Measurements from ENCODE around the gene OR2V2. TPM values are rescaled to one million over a fixed set of nuclear protein-coding genes. Genes with fewer than 3 reads are reported as not detected.
A peak's percentile ranks its signal among the peaks of the same experiment; 100 is the strongest.
"Not testable (repeated sequence)": the region's sequence is repeated elsewhere in the genome, so short reads cannot be mapped to it uniquely, and the experiment has no call there.

OR2V2 gene
- total RNA-seq, 1 donor from 2014 or later = not detected

DNA sequence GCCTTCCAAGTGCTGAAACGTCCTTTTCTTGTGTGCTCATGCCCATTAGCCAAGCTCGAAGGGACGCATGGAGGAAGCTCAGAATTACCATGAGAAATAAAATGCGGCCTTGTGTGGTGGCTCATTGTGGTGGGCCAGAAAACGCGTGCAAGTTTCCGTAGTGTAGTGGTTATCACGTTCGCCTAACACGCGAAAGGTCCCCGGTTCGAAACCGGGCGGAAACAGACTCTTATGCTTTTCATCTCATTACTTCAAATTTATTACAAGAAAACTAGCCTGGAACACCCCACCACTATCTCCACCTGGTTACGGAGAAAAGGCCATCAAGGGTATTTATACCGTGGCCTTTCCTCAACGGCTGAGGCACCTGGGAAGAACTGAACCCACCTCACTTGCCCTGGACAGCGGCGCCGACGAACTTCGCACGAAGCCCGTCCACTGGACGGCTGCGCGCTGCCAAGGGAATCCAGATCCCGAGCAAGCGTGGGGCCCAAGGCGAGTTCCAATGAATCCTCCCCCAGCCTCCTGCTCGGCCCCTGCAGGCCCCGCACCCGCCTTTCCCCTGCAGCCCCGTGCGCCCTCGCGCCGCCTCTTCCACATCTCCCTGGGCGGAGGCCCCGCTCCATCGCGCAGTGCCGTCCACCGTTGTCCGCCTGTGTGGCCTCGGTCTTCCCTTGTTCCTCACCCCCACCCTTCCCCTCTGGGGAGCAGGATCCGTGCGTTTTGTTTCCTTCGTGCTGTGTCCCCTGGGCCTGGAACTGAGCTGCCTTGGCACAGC, 22.3 kb downstream of the OR2V2 start:
- Mint-ChIP-seq H3K4me3 (peak overlapping the region; percentile 61), H3K27ac (peak overlapping the region; percentile 79), H3K4me1 (ENCODE audit: low read depth) (peaks cover 70% of the 10 kb centered on the region), H3K27me3 (ENCODE audit: insufficient read depth) (peaks cover 55% of the 10 kb centered on the region)
- DNase-seq (ENCODE audit: low spot score) = peak; percentile 55
- not testable (repeated sequence) for H3K9me3 Mint-ChIP-seq; H3K36me3 Mint-ChIP-seq (ENCODE audit: low read depth)
- intact Hi-C loops (cut with micrococcal nuclease) = loop anchor here (5.0 kb wide), 3 partner anchors 52 to 117 kb away; no protein-coding TSS in a partner anchor

DNA sequence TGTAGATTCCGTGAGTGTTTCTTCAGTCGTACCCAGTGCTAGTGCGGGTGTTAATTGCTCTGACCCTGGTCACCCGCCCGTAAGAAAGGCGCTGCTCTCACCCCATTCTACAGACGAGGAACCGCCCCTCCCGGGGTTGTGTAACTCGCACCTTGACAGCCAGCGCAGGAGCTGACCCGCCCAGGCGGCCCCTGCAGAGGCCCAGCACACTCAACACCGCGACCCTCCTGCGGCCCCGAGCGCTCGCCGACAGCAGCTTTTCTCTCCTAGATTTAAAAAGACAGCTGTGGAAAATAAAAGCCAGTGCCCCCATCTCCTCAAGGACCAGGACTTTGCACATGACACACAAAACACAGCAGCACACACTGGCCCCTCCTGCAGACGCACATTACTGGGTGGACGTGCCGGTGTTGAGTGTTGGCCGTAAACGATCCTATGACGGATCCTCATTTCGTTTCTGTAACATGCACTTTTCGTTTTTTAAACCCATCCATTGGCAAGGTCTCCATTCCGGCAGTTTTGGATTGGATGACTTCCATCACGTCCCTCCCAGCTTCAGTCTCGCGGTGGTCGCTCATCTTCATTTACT, 22.9 kb downstream of the OR2V2 start:
- Mint-ChIP-seq H3K4me3 (peak overlapping the region; percentile 61), H3K27ac (peak overlapping the region; percentile 79), H3K9me3 (no peaks in the 10 kb centered on the region), H3K36me3 (ENCODE audit: low read depth) (no peaks in the 10 kb centered on the region), H3K27me3 (ENCODE audit: insufficient read depth) (peaks cover 57% of the 10 kb centered on the region), H3K4me1 (ENCODE audit: low read depth) (peaks cover 69% of the 10 kb centered on the region)
- intact Hi-C loops (cut with micrococcal nuclease) = loop anchor here (5.0 kb wide), 2 partner anchors 53 to 73 kb away; no protein-coding TSS in a partner anchor
- no peak for DNase-seq (ENCODE audit: low spot score)

DNA sequence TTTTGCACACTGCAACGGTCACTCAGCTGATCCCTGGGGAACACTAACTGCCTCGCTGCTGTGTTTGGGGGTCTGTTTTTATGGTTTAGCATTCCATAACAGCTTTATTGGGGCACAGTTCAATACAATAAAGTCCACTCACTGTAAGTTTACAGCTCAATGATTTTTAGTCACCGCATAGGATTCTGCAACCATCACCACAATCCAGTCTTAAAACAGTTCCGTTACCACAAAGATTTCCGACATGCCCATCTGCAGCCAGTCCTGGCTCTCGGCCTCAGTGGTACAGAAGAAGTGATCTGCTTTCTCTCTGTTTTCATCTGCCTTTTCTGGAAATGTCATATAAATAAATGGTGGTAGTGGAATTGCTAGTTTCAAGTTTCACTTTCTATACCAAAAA, 23.6 kb downstream of the OR2V2 start:
- Mint-ChIP-seq H3K4me3 (peak overlapping the region; percentile 24), H3K27ac (no peak overlapping the region), H3K36me3 (ENCODE audit: low read depth) (no peaks in the 10 kb centered on the region), H3K27me3 (ENCODE audit: insufficient read depth) (peaks cover 60% of the 10 kb centered on the region), H3K4me1 (ENCODE audit: low read depth) (peaks cover 62% of the 10 kb centered on the region), H3K9me3 (no peaks in the 10 kb centered on the region)
- DNase-seq (ENCODE audit: low spot score) = no peak
- intact Hi-C loops (cut with micrococcal nuclease) = loop anchor here (5.0 kb wide), 2 partner anchors 54 to 74 kb away; no protein-coding TSS in a partner anchor

DNA sequence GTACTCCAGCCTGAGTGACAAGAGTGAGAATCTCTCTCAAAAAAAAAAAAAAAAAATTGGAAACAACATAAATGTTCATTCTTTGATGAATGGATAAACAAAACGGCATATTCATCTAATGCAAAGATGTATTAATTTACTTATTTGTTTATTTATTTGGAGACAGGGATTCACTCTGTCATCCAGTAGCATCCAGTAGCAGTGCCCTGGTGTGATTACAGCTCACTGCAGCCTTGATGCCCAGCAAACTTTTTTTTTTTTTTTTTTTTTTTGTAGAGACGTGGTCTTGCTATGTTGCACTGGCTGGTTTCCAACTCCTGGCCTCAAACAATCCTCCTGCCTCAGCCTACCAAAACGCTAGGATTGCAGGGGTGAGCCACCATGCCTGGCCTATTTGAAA, 24.4 kb downstream of the OR2V2 start:
- intact Hi-C loops (cut with micrococcal nuclease) = loop anchor here (2.0 to 5.0 kb wide), 4 partner anchors 17 to 74 kb away; no protein-coding TSS in a partner anchor
- Mint-ChIP-seq H3K4me1 (ENCODE audit: low read depth) (peaks cover 58% of the 10 kb centered on the region), H3K9me3 (no peaks in the 10 kb centered on the region), H3K27me3 (ENCODE audit: insufficient read depth) (peaks cover 54% of the 10 kb centered on the region), H3K4me3 (no peak overlapping the region), H3K27ac (no peak overlapping the region), H3K36me3 (ENCODE audit: low read depth) (no peaks in the 10 kb centered on the region)
- no peak for DNase-seq (ENCODE audit: low spot score)

DNA sequence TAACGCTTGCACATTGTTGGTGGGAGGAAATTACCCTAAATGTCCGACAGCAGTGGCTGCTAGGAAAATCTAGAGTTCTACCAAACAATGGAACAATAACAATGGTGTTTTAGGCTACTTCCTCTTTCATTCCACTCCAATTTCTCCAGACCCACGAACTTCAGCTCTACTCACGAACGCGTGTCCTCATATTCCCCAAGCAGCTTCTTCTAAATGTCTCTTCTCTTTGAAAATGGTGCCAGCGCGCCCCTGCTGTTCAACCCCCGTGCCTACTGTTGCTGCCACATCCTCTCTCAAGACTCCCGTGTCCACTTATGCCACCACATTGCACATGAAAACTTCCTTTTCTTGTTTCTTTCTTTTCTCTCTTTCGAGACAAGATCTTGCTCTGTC, 25.6 kb downstream of the OR2V2 start:
- H3K27me3 Mint-ChIP-seq (ENCODE audit: insufficient read depth) = peaks cover 46% of the 10 kb centered on the region

DNA sequence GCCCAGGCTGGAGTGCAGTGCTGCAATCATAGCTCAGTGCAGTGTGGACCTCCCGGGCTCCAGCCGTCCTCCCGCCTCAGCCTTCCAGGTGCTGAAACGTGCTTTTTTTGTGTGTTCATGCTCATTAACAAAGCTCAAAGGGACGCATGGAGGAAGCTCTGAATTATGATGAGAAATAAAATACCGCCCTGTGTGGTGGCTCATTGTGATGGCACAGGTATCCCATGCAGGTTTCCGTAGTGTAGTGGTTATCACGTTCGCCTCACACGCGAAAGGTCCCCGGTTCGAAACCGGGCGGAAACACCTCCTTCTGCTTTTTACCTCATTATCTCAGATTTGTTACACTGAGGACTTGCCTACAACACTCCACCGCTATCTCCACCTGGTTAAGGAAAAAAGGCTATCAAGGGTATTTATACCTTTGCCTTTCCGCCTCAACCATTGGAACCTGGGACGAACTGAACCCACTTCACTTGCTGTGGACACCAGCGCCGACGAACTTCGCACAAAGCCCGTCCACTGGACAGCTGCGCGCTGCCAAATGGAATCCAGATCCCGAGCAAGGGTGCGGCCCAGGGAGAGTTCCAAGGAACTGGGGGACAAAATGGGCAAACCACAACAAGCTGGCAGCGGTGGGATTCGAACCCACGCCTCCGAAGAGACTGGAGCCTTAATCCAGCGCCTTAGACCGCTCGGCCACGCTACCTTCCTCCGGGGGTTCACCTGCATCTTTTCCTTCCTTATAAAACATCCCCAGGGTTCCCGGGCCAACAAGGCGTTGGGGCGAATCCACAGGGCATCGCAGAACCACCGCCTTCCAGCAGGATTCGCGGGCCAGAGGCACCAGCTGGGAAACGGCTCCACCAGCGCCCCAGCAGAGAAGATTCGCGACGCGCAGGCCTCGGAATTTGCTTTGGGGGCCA, 26.3 kb downstream of the OR2V2 start:
- Mint-ChIP-seq H3K27me3 (ENCODE audit: insufficient read depth) (peaks cover 42% of the 10 kb centered on the region), H3K4me1 (ENCODE audit: low read depth) (peaks cover 40% of the 10 kb centered on the region), H3K4me3 (peak overlapping the region; percentile 86), H3K36me3 (ENCODE audit: low read depth) (no peaks in the 10 kb centered on the region), H3K27ac (peak overlapping the region; percentile 87), H3K9me3 (no peaks in the 10 kb centered on the region)
- intact Hi-C loops (cut with micrococcal nuclease) = loop anchor here (1.0 to 5.0 kb wide), 7 partner anchors 11 to 76 kb away; no protein-coding TSS in a partner anchor
- peak; percentile 44 for DNase-seq (ENCODE audit: low spot score)

More for the DNA sequence above, 25.6 kb downstream of the OR2V2 start:
- H3K36me3 Mint-ChIP-seq (ENCODE audit: low read depth) = no peaks in the 10 kb centered on the region
- intact Hi-C loops (cut with micrococcal nuclease) = loop anchor here (1.0 to 5.0 kb wide), 7 partner anchors 11 to 76 kb away; no protein-coding TSS in a partner anchor
- H3K4me3 Mint-ChIP-seq = peak overlapping the region; percentile 86
- peak overlapping the region; percentile 87 for H3K27ac Mint-ChIP-seq
- H3K9me3 Mint-ChIP-seq = no peaks in the 10 kb centered on the region
- DNase-seq (ENCODE audit: low spot score) = no peak
- peaks cover 45% of the 10 kb centered on the region for H3K4me1 Mint-ChIP-seq (ENCODE audit: low read depth)

DNA sequence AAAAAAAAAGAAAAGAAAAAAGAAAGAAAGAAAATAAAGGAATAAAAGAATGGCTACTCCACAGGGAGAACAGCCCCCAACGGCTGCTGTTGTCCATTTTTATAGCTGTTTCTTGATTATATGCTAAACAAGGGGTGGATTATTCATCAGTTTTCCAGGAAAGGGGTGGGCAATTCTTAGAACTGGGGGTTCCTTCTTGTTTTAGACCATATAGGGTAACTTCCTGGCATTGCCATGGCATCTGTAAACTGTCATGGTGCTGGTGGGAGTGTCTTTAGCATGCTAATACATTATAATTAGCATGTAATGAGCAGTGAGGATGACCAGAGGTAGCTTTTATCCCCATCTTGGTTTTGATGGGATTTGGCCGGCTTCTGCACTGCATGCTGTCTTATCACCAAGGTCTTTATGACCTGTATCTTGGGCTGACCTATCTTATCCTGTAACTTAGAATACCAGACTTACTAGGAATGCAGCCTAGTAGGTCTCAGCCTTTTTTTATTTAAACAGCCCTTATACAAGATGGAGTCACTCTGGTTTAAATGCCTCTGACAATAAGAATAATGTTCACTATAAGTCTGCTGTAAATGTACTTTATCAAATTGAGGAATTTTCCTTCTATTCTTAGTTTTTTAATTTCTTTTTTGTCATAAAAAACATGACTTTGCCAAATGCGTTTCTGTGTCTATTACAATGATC, 29.0 kb downstream of the OR2V2 start:
- Mint-ChIP-seq H3K27me3 (ENCODE audit: insufficient read depth) (peaks cover 26% of the 10 kb centered on the region), H3K36me3 (ENCODE audit: low read depth) (no peaks in the 10 kb centered on the region), H3K9me3 (no peaks in the 10 kb centered on the region), H3K27ac (no peak overlapping the region), H3K4me1 (ENCODE audit: low read depth) (peaks cover 19% of the 10 kb centered on the region), H3K4me3 (no peak overlapping the region)
- no peak for DNase-seq (ENCODE audit: low spot score)
- intact Hi-C loops (cut with micrococcal nuclease) = no loop called here

DNA sequence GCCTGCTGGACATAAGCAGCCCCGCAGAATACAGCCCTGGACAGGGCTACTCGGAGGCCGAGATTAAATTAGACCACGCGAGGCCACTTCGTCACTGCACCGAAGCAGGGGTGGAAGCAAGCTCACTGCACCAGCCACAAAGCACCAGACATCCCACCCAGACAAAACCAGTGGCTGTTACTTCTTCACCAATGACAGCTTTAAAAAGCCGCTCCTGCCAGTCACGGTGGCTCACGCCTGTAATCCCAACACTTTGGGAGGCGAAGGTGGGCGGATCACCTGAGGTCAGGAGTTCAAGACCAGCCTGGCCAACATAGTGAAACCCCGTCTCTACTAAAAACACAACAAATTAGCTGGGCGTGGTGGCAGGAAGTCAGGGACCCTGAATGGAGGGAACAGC, 30.2 kb downstream of the OR2V2 start:
- intact Hi-C loops (cut with micrococcal nuclease); H3K9me3 Mint-ChIP-seq; H3K27ac Mint-ChIP-seq; H3K36me3 Mint-ChIP-seq (ENCODE audit: low read depth); H3K4me3 Mint-ChIP-seq; DNase-seq (ENCODE audit: low spot score): not testable (repeated sequence)
- Mint-ChIP-seq H3K4me1 (ENCODE audit: low read depth) (peaks cover 27% of the 10 kb centered on the region), H3K27me3 (ENCODE audit: insufficient read depth) (peaks cover 24% of the 10 kb centered on the region)

DNA sequence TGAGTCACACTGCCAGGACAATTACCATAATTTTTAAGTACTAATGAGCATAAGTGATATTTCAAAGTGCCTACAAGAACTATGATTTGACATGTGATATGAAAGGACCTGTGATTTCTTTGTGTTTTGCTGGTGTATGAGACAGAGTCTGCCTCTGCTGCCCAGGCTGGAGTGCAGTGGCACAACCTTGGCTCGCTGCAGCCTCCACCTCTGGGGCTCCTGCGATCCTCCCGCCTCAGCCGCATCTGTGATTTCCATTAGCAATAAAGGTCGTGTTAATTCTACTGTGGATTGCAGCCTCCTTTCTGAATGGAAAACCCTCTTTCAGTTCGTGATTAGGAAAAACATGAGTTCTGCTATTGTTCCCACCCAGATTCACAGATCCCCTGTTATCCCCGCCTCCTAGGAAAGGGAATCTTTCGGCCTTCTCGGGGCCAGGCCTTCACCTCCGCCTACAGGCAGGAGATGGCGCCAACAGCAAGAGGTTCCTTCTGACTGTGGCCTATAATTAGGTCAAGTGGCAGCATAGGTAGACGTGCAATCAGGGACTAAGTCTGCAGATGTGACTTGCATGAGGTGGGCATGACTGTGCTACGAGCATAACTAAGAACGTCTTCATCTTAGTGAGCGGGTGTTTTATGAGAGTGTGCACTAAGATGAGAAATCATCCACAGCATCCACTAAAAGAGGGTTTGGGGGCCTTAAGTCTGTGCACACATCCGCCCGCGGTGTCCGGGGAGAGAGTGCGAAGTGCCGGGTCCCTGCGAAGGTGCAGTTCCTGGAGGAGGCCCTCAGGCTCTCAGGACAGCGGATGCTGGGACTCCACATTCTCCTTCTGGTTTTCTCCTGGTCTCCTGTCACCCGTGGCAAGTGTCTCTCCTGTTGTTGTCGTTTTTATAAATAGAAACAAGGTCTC, 34.5 kb downstream of the OR2V2 start:
- no peak for DNase-seq (ENCODE audit: low spot score)
- Mint-ChIP-seq H3K4me1 (ENCODE audit: low read depth) (peaks cover 22% of the 10 kb centered on the region), H3K27me3 (ENCODE audit: insufficient read depth) (peaks cover 5% of the 10 kb centered on the region), H3K36me3 (ENCODE audit: low read depth) (no peaks in the 10 kb centered on the region), H3K27ac (peak overlapping the region; percentile 64), H3K4me3 (peak overlapping the region; percentile 63), H3K9me3 (no peaks in the 10 kb centered on the region)
- intact Hi-C loops (cut with micrococcal nuclease) = loop anchor here (10.0 kb wide), 3 partner anchors 377 to 1557 kb away; partner anchors contain the start of genes HNRNPH1 and MGAT1

DNA sequence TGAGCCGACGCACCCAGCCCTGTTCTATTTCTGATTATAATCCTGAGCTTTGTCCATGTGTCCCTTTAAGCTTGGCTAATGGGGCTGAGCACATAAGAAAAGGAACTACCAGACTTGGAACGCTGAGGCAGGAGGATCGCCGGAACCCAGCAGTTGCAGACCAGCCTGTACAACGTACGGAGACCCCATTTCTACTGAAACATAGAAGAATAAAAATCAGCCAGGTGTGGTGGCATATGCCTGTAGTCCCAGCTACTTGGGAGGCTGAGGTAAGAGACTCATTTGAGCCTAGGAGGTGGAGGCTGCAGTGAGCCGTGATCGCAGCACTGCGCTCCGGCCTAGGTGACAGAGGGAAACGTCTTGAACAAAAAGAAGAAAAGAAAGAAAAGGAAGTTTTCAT, 35.3 kb downstream of the OR2V2 start:
- Mint-ChIP-seq H3K9me3 (no peaks in the 10 kb centered on the region), H3K36me3 (ENCODE audit: low read depth) (no peaks in the 10 kb centered on the region), H3K27ac (peak overlapping the region; percentile 85), H3K4me3 (peak overlapping the region; percentile 70), H3K4me1 (ENCODE audit: low read depth) (peaks cover 26% of the 10 kb centered on the region), H3K27me3 (ENCODE audit: insufficient read depth) (peaks cover 5% of the 10 kb centered on the region)
- DNase-seq (ENCODE audit: low spot score) = no peak
- intact Hi-C loops (cut with micrococcal nuclease) = loop anchor here (10.0 kb wide), 3 partner anchors 378 to 1558 kb away; partner anchors contain the start of genes HNRNPH1 and MGAT1

DNA sequence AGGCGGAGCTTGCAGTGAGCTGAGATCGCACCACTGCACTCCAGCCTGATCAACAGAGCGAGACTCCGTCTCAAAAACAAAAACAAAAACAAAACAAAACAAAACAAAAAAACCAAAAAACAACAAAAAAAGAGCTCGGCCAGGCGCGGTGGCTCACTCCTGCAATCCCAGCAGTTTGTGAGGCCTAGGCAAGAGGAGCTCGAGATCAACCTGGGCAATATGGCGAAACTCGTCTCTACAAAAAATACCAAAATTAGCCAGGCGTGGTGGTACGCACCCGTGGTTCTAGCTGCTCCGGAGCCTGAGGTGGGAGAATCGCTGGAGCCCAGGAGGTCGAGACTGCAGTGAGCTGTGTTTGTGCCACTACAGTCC, 37.4 kb downstream of the OR2V2 start:
- peaks cover 44% of the 10 kb centered on the region for H3K4me1 Mint-ChIP-seq (ENCODE audit: low read depth)
- no peaks in the 10 kb centered on the region for H3K9me3 Mint-ChIP-seq
- H3K27me3 Mint-ChIP-seq (ENCODE audit: insufficient read depth) = peaks cover 10% of the 10 kb centered on the region
- peaks cover 1% of the 10 kb centered on the region for H3K36me3 Mint-ChIP-seq (ENCODE audit: low read depth)
- H3K4me3 Mint-ChIP-seq = peak overlapping the region; percentile 87
- DNase-seq (ENCODE audit: low spot score) = no peak
- H3K27ac Mint-ChIP-seq = no peak overlapping the region
- intact Hi-C loops (cut with micrococcal nuclease) = loop anchor here (1.0 to 10.0 kb wide), 6 partner anchors 12 to 1560 kb away; partner anchors contain the start of genes HNRNPH1, MGAT1 and TRIM52
